IMR-90 (cell line): ENCODE results near the gene AKAP1. TPM values are rescaled to one million over a fixed set of nuclear protein-coding genes. Genes with fewer than 3 reads are reported as not detected.
"Not testable (repeated sequence)": the region's sequence is repeated elsewhere in the genome, so short reads cannot be mapped to it uniquely, and the experiment has no call there.

ENCODE experiments used
- ATAC-seq: fragments of 200-7000 bp; cut with Tn5 transposase; 2 replicates; pipeline ENCODE4 v1.9.1; 2020; ENCODE audit warnings: low read depth, mild to moderate bottlenecking, moderate library complexity
- BruUV-seq: library from RNA; stranded (reverse); fragments of 400-500 nt; replicated peaks from 2 replicates; lab custom pipeline; 2021; lab: Mats Ljungman, UMichigan
- CTCF ChIA-PET: fragments of 300-600 bp; formaldehyde crosslinking; extraction: SDS; loops from one replicate; lab custom pipeline; 2021; ENCODE audit warnings: antibody characterized with exemption; lab: Yijun Ruan, JAX
- POLR2A ChIA-PET: fragments of 300-600 bp; sonication (Branson Sonifier 250); formaldehyde crosslinking; loops from one replicate; lab custom pipeline; 2022; ENCODE audit warnings: antibody characterized with exemption; ENCODE audit not compliant: unreplicated experiment; lab: Charles Lee
- DNase-seq: peaks from one replicate; pipeline ENCODE4 v3.0.0; 2013
- H2AFZ ChIP-seq: replicated peaks from 2 replicates; pipeline ENCODE3; 2013; ENCODE audit warnings: low read length, mild to moderate bottlenecking; ENCODE audit not compliant: poor library complexity
- H2AK5ac ChIP-seq: 2 replicates; pipeline ENCODE4 v1.6.1; 2013; ENCODE audit warnings: low read depth, low read length, inconsistent platforms
- H2AK9ac ChIP-seq: replicated peaks from 2 replicates; pipeline ENCODE3; 2013; ENCODE audit warnings: mild to moderate bottlenecking, low read depth, low read length, moderate library complexity; ENCODE audit not compliant: poor library complexity
- H2BK120ac ChIP-seq: 2 replicates; pipeline ENCODE4 v1.6.1; 2013; ENCODE audit warnings: low read depth, low read length, inconsistent platforms
- H2BK15ac ChIP-seq: 3 replicates; pipeline ENCODE4 v1.6.1; 2013; ENCODE audit warnings: low read depth, low read length, inconsistent platforms
- H2BK20ac ChIP-seq: 2 replicates; pipeline ENCODE4 v1.6.1; 2013; ENCODE audit warnings: low read depth, mild to moderate bottlenecking, inconsistent platforms, low read length, moderate library complexity
- H2BK5ac ChIP-seq: 2 replicates; pipeline ENCODE4 v1.6.1; 2013; ENCODE audit warnings: mild to moderate bottlenecking, low read depth, low read length, inconsistent platforms; ENCODE audit not compliant: poor library complexity, severe bottlenecking
- H3K14ac ChIP-seq: replicated peaks from 2 replicates; pipeline ENCODE4 v1.6.1; 2013; ENCODE audit warnings: low read depth, low read length, inconsistent platforms
- H3K18ac ChIP-seq: 2 replicates; pipeline ENCODE4 v1.6.1; 2013; ENCODE audit warnings: low read depth, low read length, control low read depth
- H3K23ac ChIP-seq: 2 replicates; pipeline ENCODE4 v1.6.1; 2013; ENCODE audit warnings: low read depth, low read length, inconsistent platforms
- H3K27ac ChIP-seq: 2 replicates; pipeline ENCODE4 v1.5.1; 2013; ENCODE audit warnings: mild to moderate bottlenecking, control low read depth, low read length; ENCODE audit not compliant: insufficient read depth
- H3K27me3 ChIP-seq: 2 replicates; pipeline ENCODE4 v1.6.1; 2013; ENCODE audit warnings: low read length; ENCODE audit not compliant: control insufficient read depth, insufficient read depth
- H3K36me3 ChIP-seq: 2 replicates; pipeline ENCODE4 v1.6.1; 2013; ENCODE audit warnings: low read length, mixed read lengths; ENCODE audit not compliant: control insufficient read depth, insufficient read depth
- H3K4ac ChIP-seq: 2 replicates; pipeline ENCODE4 v1.6.1; 2013; ENCODE audit warnings: low read depth, low read length, inconsistent platforms
- H3K4me1 ChIP-seq: 2 replicates; pipeline ENCODE4 v1.6.1; 2013; ENCODE audit warnings: low read length, mixed read lengths; ENCODE audit not compliant: control insufficient read depth, insufficient read depth
- H3K4me2 ChIP-seq: 2 replicates; pipeline ENCODE4 v1.6.1; 2013; ENCODE audit warnings: low read depth, mild to moderate bottlenecking, control low read depth, low read length, moderate library complexity
- H3K4me3 ChIP-seq: 2 replicates; pipeline ENCODE4 v1.5.1; 2013; ENCODE audit warnings: low read depth, mild to moderate bottlenecking, control low read depth, low read length, moderate library complexity; ENCODE audit not compliant: insufficient read depth
- H3K56ac ChIP-seq: 2 replicates; pipeline ENCODE4 v1.6.1; 2013; ENCODE audit warnings: low read length, inconsistent platforms; ENCODE audit not compliant: insufficient read depth; ENCODE audit errors: extremely low read depth
- H3K79me1 ChIP-seq, 2 experiments: 2 replicates each; pipeline ENCODE4 v1.6.1; 2013; ENCODE audit warnings: low read length in 2 of 2, inconsistent platforms in 1 of 2, low read depth in 1 of 2
- H3K9ac ChIP-seq: 2 replicates; pipeline ENCODE4 v1.6.1; 2013; ENCODE audit warnings: low read depth, low read length, control low read depth
- H3K9me1 ChIP-seq: 2 replicates; pipeline ENCODE4 v1.6.1; 2013; ENCODE audit warnings: low read length, inconsistent platforms; ENCODE audit not compliant: insufficient read depth
- H3K9me3 ChIP-seq: 2 replicates; pipeline ENCODE4 v1.6.1; 2013; ENCODE audit warnings: low read length; ENCODE audit not compliant: control insufficient read depth, insufficient read depth
- H4K20me1 ChIP-seq: 2 replicates; pipeline ENCODE4 v1.6.1; 2013; ENCODE audit warnings: low read length, inconsistent platforms; ENCODE audit not compliant: insufficient read depth
- H4K5ac ChIP-seq: 2 replicates; pipeline ENCODE4 v1.6.1; 2013; ENCODE audit warnings: mild to moderate bottlenecking, low read depth, low read length, control low read depth
- H4K8ac ChIP-seq, 2 experiments: 2 replicates each; pipeline ENCODE4 v1.6.1; 2013; ENCODE audit warnings: low read depth in 2 of 2, low read length in 2 of 2, control low read depth in 1 of 2, inconsistent platforms in 1 of 2
- H4K91ac ChIP-seq: 2 replicates; pipeline ENCODE4 v1.6.1; 2013; ENCODE audit warnings: low read depth, low read length, inconsistent platforms; ENCODE audit not compliant: insufficient read depth
- WGBS, 2 experiments: methylation state at CpG; one replicate each; pipeline versions ENCODE4 v1.1.5 to v1.1.7; 2013; ENCODE audit warnings: missing lambda C conversion rate in 2 of 2; ENCODE audit not compliant: insufficient read length in 1 of 2; ENCODE audit errors: extremely low coverage in 2 of 2; 5-methylcytosine and 5-hydroxymethylcytosine counted together
- dilution Hi-C: fragments of 300-500 bp; cut with HindIII; formaldehyde crosslinking; loops from one replicate; pipeline ENCODE4 v1.14.3; 2018; ENCODE audit warnings: low sequenced_read_pairs; ENCODE audit not compliant: unreplicated experiment
- in situ Hi-C: fragments of 300-500 bp; cut with MboI; formaldehyde crosslinking; loops from 3 replicates; pipeline ENCODE4 v1.14.3; 2019; ENCODE audit warnings: low sequenced_read_pairs, inconsistent platforms, mixed read lengths
- intact Hi-C: fragments of 100-400 bp; cut with micrococcal nuclease; formaldehyde crosslinking; loops from 2 replicates; pipeline ENCODE4 v1.10.0; 2022
- polyA plus RNA-seq, 3 experiments: library from polyadenylated mRNA; depleted of rRNA; stranded (reverse); fragments of >200 nt; gene quantifications; 2 replicates each; pipeline ENCODE4 v1.2.3, GENCODE V29; 2012; ENCODE audit warnings: low replicate concordance in 1 of 3
- total RNA-seq: library from RNA; depleted of rRNA; stranded (reverse); fragments of >200 nt; gene quantifications from 2 replicates; pipeline ENCODE4 v1.2.3, GENCODE V29; 2012

AKAP1 gene
- total and polyA plus RNA-seq, 2 of the 4 experiments (the other 2 are of a cell fraction) = 10.2 to 17.4 TPM

DNA sequence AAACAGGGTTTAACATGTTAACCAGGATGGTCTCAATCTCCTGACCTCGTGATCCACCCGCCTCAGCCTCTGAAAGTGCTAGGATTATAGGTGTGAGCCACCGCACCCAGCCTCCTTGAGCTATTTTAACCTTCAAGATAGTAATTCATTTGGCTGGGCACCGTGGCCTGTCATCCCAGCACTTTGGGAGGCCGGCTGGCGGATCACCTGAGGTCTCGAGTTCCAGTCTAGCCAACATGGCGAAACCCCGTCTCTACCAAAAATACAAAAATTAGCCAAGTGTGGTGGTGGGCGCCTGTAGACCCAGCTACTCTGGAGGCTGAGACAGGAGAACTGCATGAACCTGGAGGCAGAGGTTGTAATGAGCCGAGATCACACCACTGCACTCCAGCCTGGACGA lies 17.6 kb downstream of the AKAP1 start:
- not testable (repeated sequence) for H3K4ac ChIP-seq

More for the DNA sequence above, 17.6 kb downstream of the AKAP1 start:
- H3K18ac ChIP-seq, H3K4me2 ChIP-seq, H3K23ac ChIP-seq, CTCF ChIA-PET, H3K79me1 ChIP-seq, H3K56ac ChIP-seq, H4K5ac ChIP-seq, H2BK120ac ChIP-seq, H3K9me3 ChIP-seq, H4K91ac ChIP-seq, dilution Hi-C loops, H3K9ac ChIP-seq, H2AK5ac ChIP-seq, H2AK9ac ChIP-seq, H3K4me1 ChIP-seq, H2BK15ac ChIP-seq, H4K8ac ChIP-seq, H2AFZ ChIP-seq, H3K4me3 ChIP-seq, ATAC-seq, H3K27ac ChIP-seq, H2BK20ac ChIP-seq, H3K9me1 ChIP-seq, DNase-seq, intact Hi-C loops, H3K14ac ChIP-seq, H3K36me3 ChIP-seq, POLR2A ChIA-PET, H3K27me3 ChIP-seq, H4K20me1 ChIP-seq, H2BK5ac ChIP-seq, BruUV-seq: not testable (repeated sequence)
- 100% methylated on average over 4 of the region's 12 CpGs; no CpG with 5 or more reads in 1 of the 2 experiments for WGBS, 2 experiments
- in situ Hi-C loops = loop anchor here (25.0 kb wide), 1 partner anchor 1010 kb away; no protein-coding TSS in a partner anchor
